K562 (cell line): Measurements from ENCODE around the gene DIAPH3. TPM values are rescaled to one million over a fixed set of nuclear protein-coding genes. Genes with fewer than 3 reads are reported as not detected.

Source experiments
- ATAC-seq: fragments of 200-7000 bp; cut with Tn5 transposase; 3 replicates; pipeline ENCODE4 v1.9.1; 2020; ENCODE audit warnings: moderate library complexity
- BruUV-seq: library from RNA; stranded (reverse); fragments of 400-500 nt; replicated peaks from 2 replicates; lab custom pipeline; 2021; lab: Mats Ljungman, UMichigan
- CTCF ChIA-PET: fragments of 300-600 bp; formaldehyde crosslinking; extraction: SDS; loops from one replicate; lab custom pipeline; 2021; ENCODE audit warnings: low intra/inter-chr PET ratio; lab: Yijun Ruan, JAX
- POLR2A ChIA-PET: fragments of 300-600, 350-650 bp; sonication (Branson Sonifier 250); formaldehyde crosslinking; extraction: SDS; loops from one replicate; lab custom pipeline; 2021; ENCODE audit warnings: antibody characterized with exemption, inconsistent platforms; lab: Yijun Ruan, JAX
- DNase-seq, 4 experiments: peaks; one replicate each; pipeline versions ENCODE4 v3.0.0 to v3.0.0-alpha.2; 2011 to 2018; ENCODE audit warnings: low spot score in 3 of 4, mixed read lengths in 3 of 4; ENCODE audit errors: extremely low read depth in 1 of 4
- FAIRE-seq: peaks from 2 replicates; lab custom pipeline; 2011; peaks lifted over from hg19 to GRCh38; lab: Jason Lieb, UNC
- H2AFZ ChIP-seq: 2 replicates; pipeline ENCODE4 v1.6.0; 2011; ENCODE audit warnings: low read depth, low read length, control low read depth, inconsistent platforms
- H3K27ac ChIP-seq: fragments of 200-600 bp; 3 replicates; pipeline ENCODE4 v1.8.0; 2011; ENCODE audit warnings: low read depth, mild to moderate bottlenecking, control low read depth, inconsistent platforms, low read length, moderate library complexity, mixed read lengths; ENCODE audit errors: extremely low read depth
- H3K27me3 ChIP-seq, 2 experiments: fragments of 300-600 bp in 1 of 2; 2 replicates in 1 of 2; 3 replicates in 1 of 2; pipeline versions ENCODE4 v1.6.0 to v1.8.0; 2011; ENCODE audit warnings: inconsistent platforms in 2 of 2, low read length in 2 of 2, mild to moderate bottlenecking in 1 of 2, mixed read lengths in 1 of 2, moderate library complexity in 1 of 2; ENCODE audit not compliant: control insufficient read depth in 2 of 2, insufficient read depth in 2 of 2
- H3K36me3 ChIP-seq: fragments of 300-600 bp; 3 replicates; pipeline ENCODE4 v1.8.0; 2011; ENCODE audit warnings: mild to moderate bottlenecking, low read length, inconsistent platforms; ENCODE audit not compliant: control insufficient read depth, insufficient read depth
- H3K4me1 ChIP-seq, 2 experiments: fragments of 200-600 bp in 1 of 2; replicated peaks in 1 of 2; 2 replicates in 1 of 2; 3 replicates in 1 of 2; pipeline versions ENCODE4 v1.5.1 to v1.8.0; 2011; ENCODE audit warnings: inconsistent platforms in 2 of 2, low read length in 2 of 2, mild to moderate bottlenecking in 1 of 2, mixed read lengths in 1 of 2, moderate library complexity in 1 of 2; ENCODE audit not compliant: control insufficient read depth in 2 of 2, insufficient read depth in 2 of 2
- H3K4me2 ChIP-seq: 2 replicates; pipeline ENCODE4 v1.6.1; 2011; ENCODE audit warnings: low read length, control low read depth, inconsistent platforms, mixed read lengths; ENCODE audit not compliant: insufficient read depth
- H3K4me3 ChIP-seq: fragments of 200-600 bp; sonication (generic), shearing (Covaris generic); 2 replicates; pipeline ENCODE4 v1.5.1; 2016; ENCODE audit warnings: control low read depth, inconsistent platforms
- H3K79me2 ChIP-seq: fragments of 200-600 bp; 3 replicates; pipeline ENCODE4 v1.8.0; 2011; ENCODE audit warnings: low read length, inconsistent platforms; ENCODE audit not compliant: control insufficient read depth, insufficient read depth
- H3K9ac ChIP-seq, 2 experiments: 2 replicates each; pipeline versions ENCODE4 v1.6.0 to v1.6.1; 2011; ENCODE audit warnings: low read depth in 2 of 2, low read length in 2 of 2, control low read depth in 1 of 2, inconsistent platforms in 1 of 2, mild to moderate bottlenecking in 1 of 2, mixed read lengths in 1 of 2; ENCODE audit not compliant: insufficient read depth in 1 of 2
- H3K9me1 ChIP-seq: one replicate; pipeline ENCODE4 v1.6.0; 2011; ENCODE audit warnings: inconsistent platforms, mild to moderate bottlenecking, low read length, moderate library complexity; ENCODE audit not compliant: control insufficient read depth, insufficient read depth
- H3K9me3 ChIP-seq: replicated peaks from 2 replicates; pipeline ENCODE4 v1.5.1; 2011; ENCODE audit warnings: low read depth, low read length, inconsistent platforms; ENCODE audit not compliant: control insufficient read depth, insufficient read depth
- H4K20me1 ChIP-seq: replicated peaks from 2 replicates; pipeline ENCODE4 v1.6.1; 2011; ENCODE audit warnings: low read length, inconsistent platforms, mixed read lengths; ENCODE audit not compliant: control insufficient read depth, insufficient read depth
- MEIS2 ChIP-seq: fragments of 450-650 bp; IDR thresholded peaks from 2 replicates; pipeline ENCODE4 v1.6.1; 2014; ENCODE audit warnings: mild to moderate bottlenecking; ENCODE audit not compliant: partially characterized antibody
- PBX2 ChIP-seq, 2 experiments: IDR thresholded peaks in 1 of 2; conservative IDR thresholded peaks in 1 of 2; 2 replicates each; pipeline ENCODE4 v1.6.1; 2016; ENCODE audit warnings: low read depth in 2 of 2, mild to moderate bottlenecking in 1 of 2, missing compliant biosample characterization in 1 of 2, missing genetic modification characterization in 1 of 2, moderate library complexity in 1 of 2
- PKNOX1 ChIP-seq: fragments of 450-650 bp; IDR thresholded peaks from 2 replicates; pipeline ENCODE4 v1.6.1; 2016
- ZNF324 ChIP-seq: fragments of 250-450 bp; sonication (Bioruptor Pico); IDR thresholded peaks from 2 replicates; pipeline ENCODE4 v1.4.0; 2020; ENCODE audit warnings: mild to moderate bottlenecking
- WGBS: fragments of 100-300 bp; shearing (Covaris generic); methylation state at CpG from one replicate; pipeline ENCODE4 v1.1.6; 2016; ENCODE audit warnings: low coverage, mixed read lengths; ENCODE audit not compliant: insufficient coverage; ENCODE audit errors: missing lambda C conversion rate; 5-methylcytosine and 5-hydroxymethylcytosine counted together
- in situ Hi-C: fragments of 300-500 bp; cut with MboI; formaldehyde crosslinking; loops from 4 replicates; pipeline ENCODE4 v1.15.0; 2018; ENCODE audit warnings: inconsistent platforms, mixed read lengths
- intact Hi-C: fragments of 100-400 bp; cut with micrococcal nuclease; formaldehyde crosslinking; loops from 2 replicates; pipeline ENCODE4 v1.14.2; 2022
- polyA plus RNA-seq, 8 experiments: library from polyadenylated mRNA; depleted of rRNA in 4 of 8; stranded (reverse) in 5 of 8; unstranded in 3 of 8; fragments of >200 nt; fragmentation: Nextera tagmentation in 2 of 8; fragmentation: Illumina TruSeq in 1 of 8; extraction: Ambion mirVana in 2 of 8; extraction: Trizol in 1 of 8; gene quantifications; 2 replicates each; pipeline versions ENCODE4 v1.2.1 to v1.2.3, GENCODE V29; 2011 to 2014; ENCODE audit warnings: inconsistent platforms in 1 of 8, missing spikeins in 1 of 8
- total RNA-seq, 7 experiments: library from RNA; depleted of rRNA in 6 of 7; stranded (reverse); fragments of >200 nt in 6 of 7; fragmentation: Illumina TruSeq in 2 of 7; extraction: Trizol in 2 of 7; gene quantifications; 2 replicates each; pipeline versions ENCODE4 v1.2.1 to v1.2.3, GENCODE V29; 2011 to 2021; ENCODE audit warnings: low replicate concordance in 1 of 7

DIAPH3 gene
- total and polyA plus RNA-seq, 9 of the 15 experiments (the other 6 are each of a cell fraction or from before 2014, with no cell fraction given) = 9.0 to 18.7 (median 14.7) TPM

GRCh38 chr13:59747529-59747928, 416.2 kb downstream of the DIAPH3 start:
- WGBS = 100% methylated on average over 1 of the region's 1 CpG
- ATAC-seq = peak; percentile 79
- H2AFZ ChIP-seq = no peak overlapping the region; the same call in 1 of the 2 replicates

More at GRCh38 chr13:59747529-59747928, 416.2 kb downstream of the DIAPH3 start:
- H3K79me2 ChIP-seq = no peaks in the 10 kb centered on the region
- POLR2A ChIA-PET = no interaction called here
- TF ChIP-seq MEIS2 (peak; percentile 50), ZNF324 (no peak), PKNOX1 (peak; percentile 62), PBX2 (CRISPR knock-in tag; IDR thresholded peaks at IDR 0.05; ENCODE audit: low read depth) (no peak), PBX2 (tag; conservative IDR thresholded peaks at IDR 0.05; ENCODE audit: low read depth) (0 out of 2 replicates have a peak, but pooled peaks have one; percentile 28)
- H3K27ac ChIP-seq = no peak overlapping the region
- H3K4me3 ChIP-seq = no peak overlapping the region
- H3K9me3 ChIP-seq = no peaks in the 10 kb centered on the region
- peaks cover 0 to 4% of the 10 kb centered on the region in 2 experiments; a peak in 2 of 5 replicates for H3K4me1 ChIP-seq
- intact Hi-C loops (no loop called here), in situ Hi-C loops (no loop called here)
- no peaks in the 10 kb centered on the region for H3K36me3 ChIP-seq
- H3K9ac ChIP-seq = no peak overlapping the region
- H3K9me1 ChIP-seq = no peaks in the 10 kb centered on the region
- no peak overlapping the region for H3K4me2 ChIP-seq
- no TSS peak for BruUV-seq
- H4K20me1 ChIP-seq = no peaks in the 10 kb centered on the region
- H3K27me3 ChIP-seq = no peaks in the 10 kb centered on the region
- CTCF ChIA-PET = no interaction called here
- peak; percentile 23 for FAIRE-seq
- peak in 2 of 4 experiments; percentile 4 to 27 for DNase-seq
